GM10266 (cell line): Measurements from ENCODE around the gene C6orf15.
A peak's percentile ranks its signal among the peaks of the same experiment; 100 is the strongest.

Experiments
- DNase-seq: peaks from one replicate; pipeline ENCODE4 v3.0.0; 2012; ENCODE audit errors: extremely low spot score
- TF ChIP-seq, protein P1 (sequence below): IDR thresholded peaks from 2 replicates; pipeline ENCODE4 v1.5.1; 2012; ENCODE audit warnings: mild to moderate bottlenecking, low read depth; ENCODE audit not compliant: control insufficient read depth, insufficient read depth; ENCODE audit errors: missing control alignments

C6orf15 gene

DNA sequence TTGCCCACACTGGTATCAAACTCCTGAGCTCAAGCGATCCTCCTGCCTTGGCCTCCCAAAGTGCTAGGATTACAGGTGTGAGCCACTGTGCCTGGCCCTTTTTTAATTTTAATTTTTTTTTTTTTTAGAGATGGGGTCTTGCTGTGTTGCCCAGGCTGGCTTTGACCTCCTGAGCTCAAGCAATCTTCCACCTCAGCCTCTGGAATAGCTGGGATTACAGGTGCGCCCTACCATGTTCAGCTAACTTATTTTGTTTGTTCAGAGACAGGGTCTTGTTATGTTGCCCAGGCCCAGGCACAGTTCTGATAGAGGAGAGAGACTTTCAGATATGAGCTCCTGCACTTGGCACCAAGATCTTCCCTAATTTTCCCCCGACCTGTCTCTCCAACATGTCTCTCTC, 18.4 kb upstream of the C6orf15 start:
- TF ChIP-seq, protein P1, sequence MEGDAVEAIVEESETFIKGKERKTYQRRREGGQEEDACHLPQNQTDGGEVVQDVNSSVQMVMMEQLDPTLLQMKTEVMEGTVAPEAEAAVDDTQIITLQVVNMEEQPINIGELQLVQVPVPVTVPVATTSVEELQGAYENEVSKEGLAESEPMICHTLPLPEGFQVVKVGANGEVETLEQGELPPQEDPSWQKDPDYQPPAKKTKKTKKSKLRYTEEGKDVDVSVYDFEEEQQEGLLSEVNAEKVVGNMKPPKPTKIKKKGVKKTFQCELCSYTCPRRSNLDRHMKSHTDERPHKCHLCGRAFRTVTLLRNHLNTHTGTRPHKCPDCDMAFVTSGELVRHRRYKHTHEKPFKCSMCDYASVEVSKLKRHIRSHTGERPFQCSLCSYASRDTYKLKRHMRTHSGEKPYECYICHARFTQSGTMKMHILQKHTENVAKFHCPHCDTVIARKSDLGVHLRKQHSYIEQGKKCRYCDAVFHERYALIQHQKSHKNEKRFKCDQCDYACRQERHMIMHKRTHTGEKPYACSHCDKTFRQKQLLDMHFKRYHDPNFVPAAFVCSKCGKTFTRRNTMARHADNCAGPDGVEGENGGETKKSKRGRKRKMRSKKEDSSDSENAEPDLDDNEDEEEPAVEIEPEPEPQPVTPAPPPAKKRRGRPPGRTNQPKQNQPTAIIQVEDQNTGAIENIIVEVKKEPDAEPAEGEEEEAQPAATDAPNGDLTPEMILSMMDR: no peak
- DNase-seq: no peak

DNA sequence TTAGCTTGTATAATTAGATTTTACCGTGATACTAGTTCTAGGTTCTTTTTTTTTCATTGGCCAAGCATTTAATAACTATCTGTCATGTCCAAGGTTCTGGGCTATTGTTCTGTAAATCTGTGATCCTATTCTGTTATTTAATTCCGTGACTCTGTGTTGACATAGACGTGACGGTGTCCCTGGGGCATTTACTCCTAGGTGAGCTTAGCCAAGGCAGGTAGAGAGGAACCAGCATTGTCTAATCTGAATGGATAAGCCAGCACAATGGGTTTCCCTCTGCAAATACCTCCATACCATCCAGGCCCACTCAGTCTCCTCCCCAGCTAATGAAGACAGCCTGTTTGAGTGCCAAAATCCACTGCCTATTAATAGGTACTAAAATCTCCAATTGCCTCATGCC, 16.8 kb upstream of the C6orf15 start:
- TF ChIP-seq, protein P1: no peak
- no peak for DNase-seq

DNA sequence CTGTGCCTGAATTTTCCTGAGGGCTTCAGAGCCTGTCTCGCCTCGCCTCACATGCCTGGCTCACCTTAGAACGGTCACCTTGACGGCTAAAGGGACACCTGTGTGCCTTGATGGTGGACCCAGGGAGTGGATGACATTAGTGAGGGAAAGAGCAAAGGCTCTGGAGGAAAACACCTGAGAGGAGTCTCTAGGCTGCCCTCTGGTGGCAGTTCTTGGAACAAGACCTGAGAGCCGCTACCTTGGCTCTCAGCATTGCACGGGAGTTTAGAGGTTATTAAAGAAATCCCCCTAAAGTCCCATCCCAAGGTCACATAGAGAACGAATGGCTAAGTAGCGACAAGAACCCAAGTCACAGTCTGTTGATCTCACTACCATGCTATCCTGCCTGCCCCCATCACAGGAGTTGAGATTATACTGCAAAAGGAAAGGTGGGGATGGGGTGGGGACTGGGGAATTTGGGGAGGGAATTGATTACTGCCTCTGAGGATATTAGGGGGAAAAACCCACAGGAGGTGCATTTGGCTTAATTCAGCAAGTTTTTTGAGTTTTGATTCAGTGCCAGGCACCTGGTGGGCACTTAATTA, 15.8 kb upstream of the C6orf15 start:
- TF ChIP-seq, protein P1: peak; percentile 77
- peak; percentile 80 for DNase-seq

DNA sequence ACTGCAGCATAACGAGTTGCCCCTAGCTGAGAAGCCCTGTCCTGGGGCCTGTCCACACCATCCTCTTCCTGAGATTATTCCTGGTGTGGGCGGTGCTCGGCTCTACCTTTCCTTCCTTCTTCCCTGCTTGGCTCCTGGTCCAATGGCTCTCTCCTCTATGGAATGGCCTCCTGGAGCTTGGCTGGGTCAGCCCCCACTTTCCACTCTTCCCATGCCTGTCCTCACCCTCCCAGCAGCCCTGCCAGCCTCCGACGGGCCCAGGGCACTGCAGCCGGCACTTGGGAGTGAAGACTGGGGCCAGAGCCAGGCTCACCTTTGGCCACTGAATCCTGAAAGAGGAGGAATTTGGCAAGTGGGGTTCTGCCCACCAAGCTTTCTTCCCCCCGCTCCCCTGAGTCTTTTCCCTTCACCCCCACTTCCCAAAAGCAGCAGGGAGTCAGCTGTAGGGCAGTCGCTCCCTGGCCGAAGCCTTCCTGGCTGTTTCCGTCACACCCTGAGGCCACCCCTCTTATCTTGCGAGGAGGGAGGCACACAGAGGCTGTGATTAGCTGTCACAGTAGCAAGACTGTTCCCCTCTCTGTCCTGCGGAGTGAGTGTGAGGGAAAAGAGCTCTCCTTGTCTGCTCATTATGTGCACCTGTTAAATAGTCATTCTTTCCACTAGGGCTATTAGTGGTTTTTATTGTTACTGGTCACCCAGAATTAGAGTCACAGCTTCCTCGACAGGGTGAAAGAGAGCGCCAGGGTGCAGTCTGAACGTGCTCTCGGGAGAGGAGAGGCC, 14.2 kb upstream of the C6orf15 start:
- TF ChIP-seq, protein P1: no peak
- DNase-seq: no peak

DNA sequence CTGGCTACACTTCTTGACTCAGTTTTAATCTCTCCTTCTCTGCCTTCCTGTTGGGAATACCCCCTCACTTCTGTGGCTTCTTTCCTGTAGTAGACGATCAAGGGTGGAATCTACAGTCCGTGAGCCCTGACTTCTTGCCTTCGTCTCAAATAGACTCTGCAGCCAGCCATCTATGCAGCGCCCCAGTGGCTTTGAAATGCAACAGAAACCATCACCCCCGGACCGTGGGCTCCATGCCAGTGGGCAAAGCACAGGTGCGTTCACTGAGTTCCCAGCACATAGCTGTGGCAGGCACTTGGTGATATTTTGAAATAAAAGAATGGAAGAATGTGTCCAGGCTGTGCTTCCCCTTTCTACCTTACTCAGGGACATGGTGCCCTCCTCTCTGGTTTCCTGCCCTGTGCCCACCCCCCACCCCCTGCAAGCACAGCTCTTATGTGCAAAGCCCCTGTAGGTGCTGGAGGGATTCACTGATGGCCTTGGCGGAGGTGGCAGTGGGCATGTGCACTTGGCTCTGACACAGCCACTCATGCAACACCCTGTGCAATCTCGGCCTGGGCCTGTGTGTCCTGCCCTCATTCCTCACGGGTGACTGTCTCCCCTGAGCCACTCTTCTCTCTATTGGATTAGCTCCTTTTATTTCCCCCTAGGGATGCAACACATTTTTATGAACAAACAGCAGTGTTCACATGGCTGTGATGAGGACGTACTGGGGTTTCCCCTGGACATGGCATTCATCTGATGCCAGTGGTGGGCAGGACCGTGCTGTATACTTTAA, 13.4 kb upstream of the C6orf15 start:
- TF ChIP-seq, protein P1: no peak
- DNase-seq: no peak

DNA sequence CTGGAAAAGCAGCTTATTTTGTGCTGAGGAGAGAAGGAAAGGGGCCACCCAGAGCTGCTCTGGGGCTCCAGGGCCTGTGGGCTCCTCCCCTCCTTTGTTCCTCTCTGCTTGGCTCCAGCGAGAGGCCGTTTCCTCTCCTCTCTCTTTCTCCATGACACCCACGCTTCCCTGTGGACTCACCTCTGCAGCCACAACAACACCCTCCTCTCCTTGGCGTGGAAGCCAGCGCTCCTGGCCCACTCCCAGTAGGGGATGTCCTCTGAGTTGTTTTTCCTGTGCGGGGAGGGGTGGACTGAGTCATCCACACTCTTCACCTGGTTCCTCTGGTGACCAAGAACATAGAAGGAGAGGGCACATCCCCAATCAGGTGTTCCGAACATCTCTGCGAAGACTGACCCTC, 12.8 kb upstream of the C6orf15 start:
- TF ChIP-seq, protein P1: no peak

More for the DNA sequence above, 12.8 kb upstream of the C6orf15 start:
- no peak for DNase-seq
